Activated CD4-positive, alpha-beta memory T cell treated with anti-CD3 and anti-CD28 coated beads, Interleukin-2, amount 10 ng/mL, durations not matched to agents 7 days and 5 days (primary cell): ENCODE data around the gene MATK. TPM values are rescaled to one million over a fixed set of nuclear protein-coding genes. Genes with fewer than 3 reads are reported as not detected.
A peak's percentile ranks its signal among the peaks of the same experiment; 100 is the strongest.
"Not testable (repeated sequence)": the region's sequence is repeated elsewhere in the genome, so short reads cannot be mapped to it uniquely, and the experiment has no call there.

ENCODE experiments used
- CTCF ChIA-PET: fragments of 350-600 bp; sonication (Branson Sonifier 250); formaldehyde crosslinking; loops from one replicate; lab custom pipeline; 2021; ENCODE audit warnings: antibody characterized with exemption, inconsistent platforms; lab: Charles Lee
- POLR2A ChIA-PET: fragments of 350-600 bp; sonication (Branson Sonifier 250); formaldehyde crosslinking; loops from one replicate; lab custom pipeline; 2021; ENCODE audit warnings: antibody characterized with exemption; lab: Charles Lee
- DNase-seq: peaks from one replicate; pipeline ENCODE4 v3.0.0-alpha.2; 2020
- H3K27ac Mint-ChIP-seq: one replicate; pipeline ENCODE4 v1.8.0; 2021; ENCODE audit warnings: mild to moderate bottlenecking, mixed read lengths
- H3K27me3 Mint-ChIP-seq: one replicate; pipeline ENCODE4 v1.8.0; 2021; ENCODE audit warnings: mixed read lengths
- H3K36me3 Mint-ChIP-seq: one replicate; pipeline ENCODE4 v1.8.0; 2021; ENCODE audit warnings: low read depth, mixed read lengths
- H3K4me1 Mint-ChIP-seq: one replicate; pipeline ENCODE4 v1.8.0; 2021; ENCODE audit warnings: mixed read lengths
- H3K4me3 Mint-ChIP-seq: one replicate; pipeline ENCODE4 v1.8.0; 2021; ENCODE audit warnings: mild to moderate bottlenecking, mixed read lengths
- H3K9me3 Mint-ChIP-seq: one replicate; pipeline ENCODE4 v1.8.0; 2021; ENCODE audit warnings: mixed read lengths
- total RNA-seq, 2 experiments: library from RNA; stranded (reverse); gene quantifications; one replicate each; pipeline ENCODE4 v1.2.3, GENCODE V29; 2021

The MATK gene
- total RNA-seq, 2 experiments from 2014 or later: 13.9 to 15.9 TPM

DNA sequence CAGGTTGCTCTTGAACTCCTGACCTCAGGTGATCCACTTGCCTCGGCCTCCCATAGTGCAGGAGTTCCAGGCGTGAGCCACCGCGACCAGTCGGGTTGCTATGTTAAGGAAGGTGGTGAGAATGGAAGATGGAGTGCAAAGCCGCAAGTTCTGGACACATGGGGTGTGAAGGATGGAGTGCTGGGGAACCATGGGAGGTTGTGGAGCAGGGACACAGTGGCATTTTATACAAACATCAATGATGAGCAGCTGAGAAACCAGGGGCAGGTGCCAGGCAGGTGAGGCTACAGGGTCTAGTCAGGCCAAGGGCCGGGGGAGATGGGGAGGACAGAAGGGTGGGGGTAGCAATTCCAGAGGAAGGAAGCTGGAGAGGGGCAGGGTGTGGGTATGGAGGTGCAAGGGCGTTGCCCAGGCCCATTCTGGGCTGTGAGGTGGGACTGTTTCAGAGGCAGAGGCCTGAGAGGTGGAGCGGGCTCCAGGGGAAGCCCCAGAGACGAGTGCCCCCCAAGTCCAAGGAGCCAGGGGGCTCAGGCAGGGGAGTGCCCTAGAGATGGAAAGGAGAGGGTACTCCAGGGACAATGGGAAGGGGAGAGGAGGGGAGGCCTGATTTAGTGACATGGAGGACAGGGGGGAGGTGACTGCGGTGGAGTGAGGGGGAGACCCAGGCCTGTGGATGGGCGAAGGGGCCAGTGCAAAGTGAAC lies 12.2 kb downstream of the MATK start:
- H3K4me3 Mint-ChIP-seq: no peak overlapping the region
- no peaks in the 10 kb centered on the region for H3K27me3 Mint-ChIP-seq
- POLR2A ChIA-PET: interaction anchor here (1.6 to 3.2 kb wide), 2 partner anchors 8 to 11 kb away, joined by 5 to 16 read pairs; partner anchors contain the start of gene MRPL54
- no peak for DNase-seq
- peaks cover 2% of the 10 kb centered on the region for H3K4me1 Mint-ChIP-seq
- CTCF ChIA-PET: no interaction called here
- H3K9me3 Mint-ChIP-seq: no peaks in the 10 kb centered on the region
- H3K27ac Mint-ChIP-seq: no peak overlapping the region
- no peaks in the 10 kb centered on the region for H3K36me3 Mint-ChIP-seq

- ChIA-PET CTCF (interaction anchor here (0.7 to 1.4 kb wide), 2 partner anchors 9 kb away, joined by 3 read pairs; partner anchors contain the start of gene MRPL54), POLR2A (interaction anchor here (0.6 to 3.2 kb wide), 2 partner anchors 9 to 11 kb away, joined by 3 to 16 read pairs; partner anchors contain the start of genes APBA3 and MRPL54)
- Mint-ChIP-seq H3K4me1 (peaks cover 7% of the 10 kb centered on the region), H3K4me3 (no peak within 1 kb of the TSS), H3K36me3 (peaks cover 4% of the 10 kb centered on the region), H3K27ac (no peak within 1 kb of the TSS), H3K9me3 (no peaks in the 10 kb centered on the region), H3K27me3 (no peaks in the 10 kb centered on the region)
- DNase-seq: no peak
Observed at GRCh38 chr19:3771906-3772455, 14.2 kb downstream of the MATK start, which contains the start of gene RAX2. Gene RAX2, minus strand, starts transcription at chr19:3772228. Its CDS starts 486 bp downstream, at chr19:3771742.

- H3K9me3 Mint-ChIP-seq: no peaks in the 10 kb centered on the region
- no peak overlapping the region for H3K4me3 Mint-ChIP-seq
- H3K36me3 Mint-ChIP-seq: peaks cover 10% of the 10 kb centered on the region
- no peak overlapping the region for H3K27ac Mint-ChIP-seq
- no peak for DNase-seq
- no peaks in the 10 kb centered on the region for H3K27me3 Mint-ChIP-seq
- peaks cover 14% of the 10 kb centered on the region for H3K4me1 Mint-ChIP-seq
- CTCF ChIA-PET: interaction anchor here (1.4 kb wide), 1 partner anchor 9 kb away, joined by 3 read pairs; the partner anchor contains the start of gene MRPL54
- POLR2A ChIA-PET: interaction anchor here (0.6 to 3.2 kb wide), 3 partner anchors 8 to 10 kb away, joined by 3 to 16 read pairs (median 3); partner anchors contain the start of genes APBA3 and MRPL54
Observed at GRCh38 chr19:3771000-3771905, 14.9 kb downstream of the MATK start.

GRCh38 chr19:3770136-3770999 lies 15.8 kb downstream of the MATK start:
- Mint-ChIP-seq H3K27me3 (no peaks in the 10 kb centered on the region), H3K4me1 (peaks cover 17% of the 10 kb centered on the region), H3K27ac (no peak overlapping the region), H3K4me3 (no peak overlapping the region), H3K36me3 (peaks cover 12% of the 10 kb centered on the region), H3K9me3 (no peaks in the 10 kb centered on the region)
- ChIA-PET CTCF (interaction anchor here (1.4 kb wide), 1 partner anchor 8 kb away, joined by 3 read pairs; the partner anchor contains the start of gene MRPL54), POLR2A (interaction anchor here (0.7 kb wide), 1 partner anchor 8 kb away, joined by 3 read pairs; the partner anchor contains the start of gene MRPL54)
- DNase-seq: no peak

DNA sequence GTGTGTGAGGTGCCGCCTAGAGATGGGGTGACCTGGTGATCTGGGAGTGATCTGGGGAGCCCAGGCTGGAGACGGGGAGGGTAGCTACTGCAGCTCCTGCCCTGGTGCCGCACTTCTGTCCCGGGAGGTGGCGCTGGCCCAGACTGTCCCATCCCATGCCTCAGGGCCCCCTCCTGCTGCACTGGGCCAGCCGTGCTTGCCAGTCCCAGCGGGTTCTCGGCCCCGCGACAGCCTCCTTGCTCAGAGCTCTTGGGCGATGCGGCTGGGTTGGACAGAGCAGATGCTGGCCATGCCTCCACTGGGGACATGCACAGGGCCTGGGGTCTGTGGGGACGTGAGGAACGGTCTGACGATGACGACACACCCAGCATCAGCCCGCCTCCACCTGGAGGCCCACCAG lies 16.7 kb downstream of the MATK start:
- peaks cover 17% of the 10 kb centered on the region for H3K4me1 Mint-ChIP-seq
- H3K36me3 Mint-ChIP-seq: peaks cover 12% of the 10 kb centered on the region
- no peak for DNase-seq
- no peak overlapping the region for H3K27ac Mint-ChIP-seq
- H3K9me3 Mint-ChIP-seq: no peaks in the 10 kb centered on the region
- ChIA-PET CTCF (no interaction called here), POLR2A (no interaction called here)
- H3K27me3 Mint-ChIP-seq: no peaks in the 10 kb centered on the region
- no peak overlapping the region for H3K4me3 Mint-ChIP-seq

DNA sequence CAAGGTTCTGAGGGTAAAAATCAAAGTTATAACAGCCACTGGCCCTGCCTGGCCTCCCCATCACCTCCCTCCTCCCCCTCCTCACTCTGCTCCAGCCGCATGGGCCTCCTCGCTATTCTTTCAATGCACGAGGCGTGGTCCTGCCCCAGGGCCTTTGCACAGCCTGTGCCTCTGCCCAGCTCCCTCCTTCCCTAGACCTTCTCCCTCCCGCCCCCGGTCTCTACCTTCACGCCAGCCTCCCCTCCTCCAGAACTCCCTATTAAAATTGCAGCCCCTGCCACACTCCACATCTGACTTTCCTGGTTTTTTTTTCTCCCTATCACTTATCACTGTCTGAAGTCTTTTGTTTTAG lies 17.5 kb downstream of the MATK start:
- Mint-ChIP-seq H3K36me3 (peaks cover 12% of the 10 kb centered on the region), H3K4me1 (peaks cover 17% of the 10 kb centered on the region), H3K4me3 (no peak overlapping the region), H3K27me3 (no peaks in the 10 kb centered on the region), H3K9me3 (no peaks in the 10 kb centered on the region), H3K27ac (no peak overlapping the region)
- CTCF ChIA-PET: interaction anchor here (0.6 kb wide), 1 partner anchor 1145 kb away, joined by 5 read pairs; no protein-coding TSS in a partner anchor
- DNase-seq: no peak
- POLR2A ChIA-PET: no interaction called here

GRCh38 chr19:3768015-3768747 lies 18.0 kb downstream of the MATK start:
- Mint-ChIP-seq H3K9me3 (no peaks in the 10 kb centered on the region), H3K4me3 (no peak overlapping the region), H3K27ac (no peak overlapping the region), H3K27me3 (no peaks in the 10 kb centered on the region), H3K36me3 (peaks cover 13% of the 10 kb centered on the region), H3K4me1 (peaks cover 20% of the 10 kb centered on the region)
- ChIA-PET CTCF (interaction anchor here (0.6 kb wide), 1 partner anchor 1145 kb away, joined by 5 read pairs; no protein-coding TSS in a partner anchor), POLR2A (no interaction called here)
- no peak for DNase-seq

- H3K36me3 Mint-ChIP-seq: peaks cover 18% of the 10 kb centered on the region
- no peaks in the 10 kb centered on the region for H3K9me3 Mint-ChIP-seq
- ChIA-PET POLR2A (interaction anchor here (1.0 to 2.2 kb wide), 2 partner anchors 8 to 45 kb away, joined by 4 to 5 read pairs; no protein-coding TSS in a partner anchor), CTCF (no interaction called here)
- H3K4me1 Mint-ChIP-seq: peaks cover 25% of the 10 kb centered on the region
- H3K27ac Mint-ChIP-seq: peak overlapping the region; percentile 92
- peak overlapping the region; percentile 67 for H3K4me3 Mint-ChIP-seq
- DNase-seq: no peak
- no peaks in the 10 kb centered on the region for H3K27me3 Mint-ChIP-seq
Observed at GRCh38 chr19:3767050-3767449, 19.1 kb downstream of the MATK start.

DNA sequence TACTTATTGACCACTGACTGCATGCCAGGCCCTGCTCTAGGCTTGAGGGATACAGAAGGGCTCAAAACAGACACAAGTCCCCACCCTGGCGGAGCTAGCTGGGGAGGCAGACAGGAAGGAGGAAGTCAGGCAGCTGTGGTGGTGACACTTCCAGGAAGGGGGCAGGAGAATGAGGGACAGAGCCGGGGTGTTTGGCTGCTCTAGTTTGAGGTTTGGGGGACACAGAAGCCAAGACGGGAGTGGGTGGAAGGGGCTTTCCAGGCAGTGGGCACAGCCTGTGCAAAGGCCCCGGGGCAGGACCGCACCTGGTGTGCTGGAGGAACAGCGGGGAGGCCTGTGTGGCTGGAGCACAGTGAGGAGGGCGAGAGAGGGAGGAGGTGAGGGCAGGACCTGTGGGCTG lies 19.7 kb downstream of the MATK start:
- Mint-ChIP-seq H3K9me3 (no peaks in the 10 kb centered on the region), H3K36me3 (peaks cover 18% of the 10 kb centered on the region), H3K27ac (peak overlapping the region; percentile 92), H3K27me3 (no peaks in the 10 kb centered on the region), H3K4me3 (peak overlapping the region; percentile 67), H3K4me1 (peaks cover 30% of the 10 kb centered on the region)
- ChIA-PET POLR2A (interaction anchor here (1.0 to 2.2 kb wide), 3 partner anchors 8 to 46 kb away, joined by 3 to 5 read pairs (median 4); no protein-coding TSS in a partner anchor), CTCF (no interaction called here)
- peak; percentile 50 for DNase-seq

DNA sequence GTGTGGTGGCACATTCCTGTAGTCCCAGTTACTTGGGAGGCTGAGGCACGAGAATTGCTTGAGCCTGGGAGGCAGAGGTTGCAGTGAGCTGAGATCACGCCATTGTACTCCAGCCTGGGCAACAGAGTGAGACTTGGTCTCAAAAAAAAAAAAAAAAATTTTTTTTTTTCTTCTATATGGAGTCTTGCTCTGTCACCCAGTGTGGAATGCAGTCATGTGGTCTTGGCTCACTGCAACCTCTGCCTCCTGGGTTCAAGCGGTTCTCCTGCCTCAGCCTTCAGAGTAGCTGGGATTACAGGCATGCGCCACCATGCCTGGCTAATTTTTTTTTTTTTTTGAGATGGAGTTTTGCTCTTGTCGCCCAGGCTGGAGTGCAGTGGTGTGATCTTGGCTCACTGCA lies 20.4 kb downstream of the MATK start:
- POLR2A ChIA-PET: interaction anchor here (1.0 to 2.2 kb wide), 3 partner anchors 9 to 47 kb away, joined by 3 to 5 read pairs (median 4); no protein-coding TSS in a partner anchor
- H3K27me3 Mint-ChIP-seq, H3K4me3 Mint-ChIP-seq, H3K9me3 Mint-ChIP-seq, DNase-seq, CTCF ChIA-PET: not testable (repeated sequence)
- Mint-ChIP-seq H3K4me1 (peaks cover 35% of the 10 kb centered on the region), H3K27ac (peak overlapping the region; percentile 92), H3K36me3 (peaks cover 24% of the 10 kb centered on the region)

DNA sequence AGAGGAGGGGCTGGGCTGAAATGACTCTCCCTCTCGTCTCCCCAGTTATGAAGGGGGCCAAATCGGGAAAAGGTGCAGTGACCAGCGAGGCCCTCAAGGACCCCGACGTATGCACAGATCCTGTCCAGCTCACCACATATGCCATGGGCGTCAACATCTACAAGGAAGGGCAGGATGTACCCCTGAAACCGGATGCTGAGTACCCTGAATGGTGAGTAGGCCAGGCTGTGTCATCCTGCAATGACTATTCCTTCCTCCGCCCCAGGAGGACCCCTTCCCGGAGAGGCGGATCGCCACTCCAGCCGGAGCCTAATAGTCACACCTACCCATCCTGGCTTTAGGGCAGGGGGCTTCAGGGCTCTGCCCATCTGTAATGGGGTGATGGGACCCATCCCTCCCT lies 21.1 kb downstream of the MATK start:
- H3K9me3 Mint-ChIP-seq: no peaks in the 10 kb centered on the region
- H3K4me3 Mint-ChIP-seq: no peak overlapping the region
- ChIA-PET POLR2A (interaction anchor here (2.2 kb wide), 1 partner anchor 10 kb away, joined by 5 read pairs; no protein-coding TSS in a partner anchor), CTCF (interaction anchor here (3.4 kb wide), 1 partner anchor 57 kb away, joined by 35 read pairs; no protein-coding TSS in a partner anchor)
- H3K4me1 Mint-ChIP-seq: peaks cover 38% of the 10 kb centered on the region
- H3K27ac Mint-ChIP-seq: no peak overlapping the region
- DNase-seq: no peak
- peaks cover 26% of the 10 kb centered on the region for H3K36me3 Mint-ChIP-seq
- H3K27me3 Mint-ChIP-seq: no peaks in the 10 kb centered on the region
